Ovary (tissue), 3 donors: ENCODE measurements around the gene MARCO.

Source experiments
- EP300 ChIP-seq: sonication (generic); formaldehyde crosslinking; IDR thresholded peaks from one replicate; pipeline ENCODE4 v1.6.1; 2017; ENCODE audit warnings: antibody characterized with exemption
- POLR2A ChIP-seq: fragments of 450-650 bp; IDR thresholded peaks from one replicate; pipeline ENCODE4 v1.6.1; 2017; ENCODE audit warnings: antibody characterized with exemption, mild to moderate bottlenecking, moderate library complexity
- TF ChIP-seq, protein P1 (sequence below), 3 donors: fragments of 450-650 bp in 2 of 3; fragments of 200-600 bp in 1 of 3; IDR thresholded peaks; one replicate each; pipeline versions ENCODE4 v1.5.1 to v1.8.0; 2016 to 2022; ENCODE audit warnings: antibody characterized with exemption in 3 of 3, mild to moderate bottlenecking in 1 of 3
- donor health status: DM: no; HTN: no; CAD: no.

GRCh38 chr2:118988706-118989105 is 46.7 kb downstream of the MARCO start:
- TF ChIP-seq, protein P1, sequence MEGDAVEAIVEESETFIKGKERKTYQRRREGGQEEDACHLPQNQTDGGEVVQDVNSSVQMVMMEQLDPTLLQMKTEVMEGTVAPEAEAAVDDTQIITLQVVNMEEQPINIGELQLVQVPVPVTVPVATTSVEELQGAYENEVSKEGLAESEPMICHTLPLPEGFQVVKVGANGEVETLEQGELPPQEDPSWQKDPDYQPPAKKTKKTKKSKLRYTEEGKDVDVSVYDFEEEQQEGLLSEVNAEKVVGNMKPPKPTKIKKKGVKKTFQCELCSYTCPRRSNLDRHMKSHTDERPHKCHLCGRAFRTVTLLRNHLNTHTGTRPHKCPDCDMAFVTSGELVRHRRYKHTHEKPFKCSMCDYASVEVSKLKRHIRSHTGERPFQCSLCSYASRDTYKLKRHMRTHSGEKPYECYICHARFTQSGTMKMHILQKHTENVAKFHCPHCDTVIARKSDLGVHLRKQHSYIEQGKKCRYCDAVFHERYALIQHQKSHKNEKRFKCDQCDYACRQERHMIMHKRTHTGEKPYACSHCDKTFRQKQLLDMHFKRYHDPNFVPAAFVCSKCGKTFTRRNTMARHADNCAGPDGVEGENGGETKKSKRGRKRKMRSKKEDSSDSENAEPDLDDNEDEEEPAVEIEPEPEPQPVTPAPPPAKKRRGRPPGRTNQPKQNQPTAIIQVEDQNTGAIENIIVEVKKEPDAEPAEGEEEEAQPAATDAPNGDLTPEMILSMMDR (IDR thresholded peaks at IDR 0.05), result no peak
- no peak for TF ChIP-seq POLR2A
- TF ChIP-seq EP300, result no peak
